Urothelium cell line (cell line): Measurements from ENCODE around the gene FUT6.
"Not testable (repeated sequence)": the region's sequence is repeated elsewhere in the genome, so short reads cannot be mapped to it uniquely, and the experiment has no call there.

Source experiments
- DNase-seq: peaks from one replicate; pipeline ENCODE4 v3.0.0; 2011; ENCODE audit warnings: low spot score, mixed read lengths
- FAIRE-seq: peaks from 2 replicates; lab custom pipeline; 2011; peaks lifted over from hg19 to GRCh38; lab: Jason Lieb, UNC

The FUT6 gene

GRCh38 chr19:5839065-5840017 lies at the start of gene FUT6:
Gene FUT6, minus strand, starts transcription at chr19:5839702. Its CDS starts 7,135 bp downstream, at chr19:5832567.
- DNase-seq (no peak), FAIRE-seq (no peak)

GRCh38 chr19:5884065-5884811 lies 44.7 kb upstream of the FUT6 start:
- DNase-seq, FAIRE-seq: not testable (repeated sequence)

- not testable (repeated sequence) for DNase-seq, FAIRE-seq
Measured at GRCh38 chr19:5883157-5883873, 43.8 kb upstream of the FUT6 start.

- DNase-seq, result no peak
- FAIRE-seq, result no peak
Measured at GRCh38 chr19:5882421-5882968, 43.0 kb upstream of the FUT6 start.

- DNase-seq (no peak), FAIRE-seq (no peak)
Measured at GRCh38 chr19:5881543-5882299, 42.2 kb upstream of the FUT6 start.

- peak; percentile 66 for DNase-seq
- no peak for FAIRE-seq
Measured at GRCh38 chr19:5880604-5881078, 41.1 kb upstream of the FUT6 start.

- no peak for FAIRE-seq
- no peak for DNase-seq
Measured at GRCh38 chr19:5880196-5880595, 40.7 kb upstream of the FUT6 start.

- FAIRE-seq (no peak), DNase-seq (no peak)
Measured at GRCh38 chr19:5877882-5878281, 38.4 kb upstream of the FUT6 start.

- FAIRE-seq (no peak), DNase-seq (no peak)
Measured at GRCh38 chr19:5877427-5877826, 37.9 kb upstream of the FUT6 start.

GRCh38 chr19:5874496-5874895 lies 35.0 kb upstream of the FUT6 start:
- DNase-seq, result peak; percentile 55
- not testable (repeated sequence) for FAIRE-seq

- DNase-seq (no peak), FAIRE-seq (no peak)
Measured at GRCh38 chr19:5873617-5874199, 34.2 kb upstream of the FUT6 start.

- FAIRE-seq, result no peak
Measured at GRCh38 chr19:5870986-5871394, 31.5 kb upstream of the FUT6 start.

GRCh38 chr19:5867201-5868136 lies 28.0 kb upstream of the FUT6 start:
- FAIRE-seq, result no peak
- DNase-seq, result no peak

More at GRCh38 chr19:5870986-5871394, 31.5 kb upstream of the FUT6 start:
- no peak for DNase-seq

- FAIRE-seq, result no peak
Measured at GRCh38 chr19:5865772-5866171, 26.3 kb upstream of the FUT6 start.

GRCh38 chr19:5864725-5865486 lies 25.4 kb upstream of the FUT6 start:
- FAIRE-seq, result no peak
- DNase-seq, result no peak

More at GRCh38 chr19:5865772-5866171, 26.3 kb upstream of the FUT6 start:
- no peak for DNase-seq

- no peak for FAIRE-seq
Measured at GRCh38 chr19:5864013-5864720, 24.7 kb upstream of the FUT6 start.

More at GRCh38 chr19:5864013-5864720, 24.7 kb upstream of the FUT6 start:
- no peak for DNase-seq
